WTC11 (cell line): Measurements from ENCODE around the gene WDR38. TPM values are rescaled to one million over a fixed set of nuclear protein-coding genes. Genes with fewer than 3 reads are reported as not detected.

Source experiments
- ATAC-seq: fragments of 200-7000 bp; cut with Tn5 transposase; 2 replicates; pipeline ENCODE4 v1.10.0; 2021; ENCODE audit warnings: mild to moderate bottlenecking, moderate library complexity
- CTCF ChIA-PET: fragments of 300-600 bp; sonication (Branson Sonifier 250); formaldehyde crosslinking; loops from one replicate; lab custom pipeline; 2021; ENCODE audit warnings: antibody characterized with exemption; lab: Charles Lee
- POLR2A ChIA-PET: fragments of 350-600 bp; sonication (Branson Sonifier 250); formaldehyde crosslinking; loops from one replicate; lab custom pipeline; 2021; ENCODE audit warnings: antibody characterized with exemption; lab: Charles Lee
- DNase-seq: peaks from one replicate; pipeline ENCODE4 v3.0.0; 2021; ENCODE audit warnings: low spot score
- H3K27ac Mint-ChIP-seq: 2 replicates; pipeline ENCODE4 v1.8.0; 2021; ENCODE audit warnings: mixed read lengths
- H3K27me3 Mint-ChIP-seq: 2 replicates; pipeline ENCODE4 v1.8.0; 2021; ENCODE audit warnings: low read depth, mild to moderate bottlenecking, moderate library complexity, mixed read lengths
- H3K36me3 Mint-ChIP-seq: 2 replicates; pipeline ENCODE4 v1.8.0; 2021; ENCODE audit warnings: mixed read lengths
- H3K4me1 Mint-ChIP-seq: 2 replicates; pipeline ENCODE4 v1.8.0; 2022; ENCODE audit warnings: mixed read lengths
- H3K4me3 Mint-ChIP-seq: 2 replicates; pipeline ENCODE4 v1.8.0; 2021; ENCODE audit warnings: mild to moderate bottlenecking, moderate library complexity, mixed read lengths
- H3K9me3 Mint-ChIP-seq: 2 replicates; pipeline ENCODE4 v1.8.0; 2021; ENCODE audit warnings: mixed read lengths
- ATF2 ChIP-seq: sonication (generic); formaldehyde crosslinking; IDR thresholded peaks from 2 replicates; pipeline ENCODE4 v1.8.1; 2022; ENCODE audit warnings: low read depth, missing genetic modification reagents, borderline replicate concordance
- CBFB ChIP-seq: sonication (generic); formaldehyde crosslinking; IDR thresholded peaks from 2 replicates; pipeline ENCODE4 v1.8.1; 2022; ENCODE audit warnings: mild to moderate bottlenecking, low read depth, missing genetic modification reagents
- CREB1 ChIP-seq: sonication (generic); formaldehyde crosslinking; IDR thresholded peaks from 2 replicates; pipeline ENCODE4 v1.8.0; 2023; ENCODE audit warnings: mild to moderate bottlenecking, missing genetic modification reagents
- FOXK1 ChIP-seq: sonication (generic); formaldehyde crosslinking; IDR thresholded peaks from 2 replicates; pipeline ENCODE4 v1.8.0; 2022; ENCODE audit warnings: mild to moderate bottlenecking, moderate library complexity, missing genetic modification reagents
- FOXP1 ChIP-seq: sonication (generic); formaldehyde crosslinking; IDR thresholded peaks from 2 replicates; pipeline ENCODE4 v1.8.0; 2022; ENCODE audit warnings: missing genetic modification reagents, mild to moderate bottlenecking, moderate library complexity, borderline replicate concordance
- GABPB1 ChIP-seq: sonication (generic); formaldehyde crosslinking; IDR thresholded peaks from 2 replicates; pipeline ENCODE4 v1.8.1; 2023; ENCODE audit warnings: mild to moderate bottlenecking, missing genetic modification reagents
- HMGA2 ChIP-seq: fragments of 250-450 bp; sonication (Bioruptor Pico); IDR thresholded peaks from 2 replicates; pipeline ENCODE4 v1.4.0; 2021; ENCODE audit warnings: mild to moderate bottlenecking, moderate library complexity
- JAZF1 ChIP-seq: fragments of 250-450 bp; sonication (Bioruptor Pico); IDR thresholded peaks from 2 replicates; pipeline ENCODE4 v1.9.0; 2021; ENCODE audit warnings: moderate library complexity, mild to moderate bottlenecking, inconsistent platforms
- KAT7 ChIP-seq: sonication (generic); formaldehyde crosslinking; IDR thresholded peaks from 2 replicates; pipeline ENCODE4 v1.8.1; 2023; ENCODE audit warnings: missing genetic modification reagents, mild to moderate bottlenecking, borderline replicate concordance
- MYBL2 ChIP-seq: sonication (generic); formaldehyde crosslinking; IDR thresholded peaks from 2 replicates; pipeline ENCODE4 v1.8.1; 2023; ENCODE audit warnings: mild to moderate bottlenecking, moderate library complexity, missing genetic modification reagents
- NFATC4 ChIP-seq: fragments of 250-450 bp; sonication (Bioruptor Pico); IDR thresholded peaks from 2 replicates; pipeline ENCODE4 v1.9.0; 2021; ENCODE audit warnings: mild to moderate bottlenecking
- NR3C1 ChIP-seq: sonication (generic); formaldehyde crosslinking; conservative IDR thresholded peaks from 2 replicates; pipeline ENCODE4 v1.8.1; 2023; ENCODE audit warnings: low read depth, mild to moderate bottlenecking, missing genetic modification reagents
- OVOL2 ChIP-seq: fragments of 250-450 bp; sonication (Bioruptor Pico); IDR thresholded peaks from 2 replicates; pipeline ENCODE4 v1.9.0; 2021; ENCODE audit warnings: mild to moderate bottlenecking, borderline replicate concordance
- PRRX2 ChIP-seq: fragments of 250-450 bp; sonication (Bioruptor Pico); IDR thresholded peaks from 2 replicates; pipeline ENCODE4 v1.8.0; 2021; ENCODE audit warnings: mild to moderate bottlenecking
- ZNF121 ChIP-seq: sonication (generic); formaldehyde crosslinking; IDR thresholded peaks from 2 replicates; pipeline ENCODE4 v1.8.0; 2023; ENCODE audit warnings: missing genetic modification reagents
- ZNF416 ChIP-seq: fragments of 250-450 bp; sonication (Bioruptor Pico); IDR thresholded peaks from 2 replicates; pipeline ENCODE4 v1.9.0; 2021; ENCODE audit warnings: mild to moderate bottlenecking, inconsistent platforms
- ZNF423 ChIP-seq: fragments of 250-450 bp; sonication (Bioruptor Pico); IDR thresholded peaks from 2 replicates; pipeline ENCODE4 v2.1.2; 2022; ENCODE audit warnings: mild to moderate bottlenecking, moderate library complexity
- ZNF512 ChIP-seq: sonication (generic); formaldehyde crosslinking; IDR thresholded peaks from 2 replicates; pipeline ENCODE4 v1.8.1; 2022; ENCODE audit warnings: missing genetic modification reagents, borderline replicate concordance
- total RNA-seq: library from RNA; stranded (reverse); gene quantifications from 3 replicates; pipeline ENCODE4 v1.2.3, GENCODE V29; 2021
- TF ChIP-seq, protein P1 (sequence below): sonication (generic); formaldehyde crosslinking; IDR thresholded peaks from 2 replicates; pipeline ENCODE4 v1.8.0; 2023; ENCODE audit warnings: missing genetic modification reagents, mild to moderate bottlenecking, borderline replicate concordance
- TF ChIP-seq, protein P2 (sequence below): sonication (generic); formaldehyde crosslinking; IDR thresholded peaks from 2 replicates; pipeline ENCODE4 v1.8.0; 2022; ENCODE audit warnings: mild to moderate bottlenecking, missing genetic modification reagents
- TF ChIP-seq, protein P3 (sequence below): fragments of 250-450 bp; sonication (Bioruptor Pico); IDR thresholded peaks from 2 replicates; pipeline ENCODE4 v2.1.2; 2022; ENCODE audit warnings: mild to moderate bottlenecking, moderate library complexity
- TF ChIP-seq, protein P4 (sequence below): sonication (generic); formaldehyde crosslinking; IDR thresholded peaks from 2 replicates; pipeline ENCODE4 v1.8.1; 2023; ENCODE audit warnings: mild to moderate bottlenecking, moderate library complexity, missing genetic modification reagents

WDR38 gene
- total RNA-seq, 1 experiment from 2014 or later: not detected

DNA sequence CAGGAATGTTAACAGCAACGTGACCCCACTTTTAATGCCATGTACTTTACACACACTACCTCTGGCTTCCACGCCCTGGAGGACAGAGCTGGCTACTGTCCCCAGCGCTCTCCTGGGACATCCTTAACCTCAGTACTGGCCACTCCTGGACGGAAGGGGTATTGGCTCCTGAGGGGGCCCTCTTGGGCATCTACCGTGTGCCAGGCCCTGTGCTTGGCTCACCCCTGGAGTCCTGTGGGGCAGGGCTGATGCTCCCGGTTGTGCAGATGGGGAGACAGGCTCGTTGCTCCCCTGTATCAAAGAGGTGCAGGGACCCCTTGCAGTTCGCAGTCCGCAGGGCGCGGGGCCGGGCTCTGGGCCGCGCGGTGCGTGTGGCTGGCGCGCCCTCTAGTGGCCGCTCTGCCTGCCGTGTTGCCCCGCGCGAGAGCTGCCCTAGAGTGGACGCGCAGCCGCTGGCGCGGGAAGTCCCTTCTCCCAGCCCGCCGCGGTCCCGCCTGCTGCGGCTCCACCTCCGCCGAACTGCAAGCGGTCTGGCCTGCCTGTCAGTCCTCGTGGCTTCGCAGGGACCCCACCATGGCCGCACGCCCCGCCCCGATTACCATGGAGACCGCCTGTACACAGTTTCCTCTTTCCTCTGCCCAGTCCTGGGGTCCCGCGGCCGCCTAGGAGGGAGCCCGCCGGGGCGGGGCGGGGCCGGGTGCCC is at the start of gene WDR38 (continued):
- TF ChIP-seq ZNF512 (no peak), CREB1 (CRISPR knock-in tag) (no peak), NR3C1 (CRISPR knock-in tag) (no peak), MYBL2 (no peak), ZNF416 (CRISPR knock-in tag) (no peak), HMGA2 (CRISPR knock-in tag) (no peak), FOXK1 (CRISPR knock-in tag) (no peak), JAZF1 (CRISPR knock-in tag) (no peak), PRRX2 (CRISPR knock-in tag) (no peak), GABPB1 (peak; percentile 45; the same call in 1 of the 2 replicates), NFATC4 (CRISPR knock-in tag) (0 out of 2 replicates have a peak, but pooled peaks have one; percentile 36), OVOL2 (CRISPR knock-in tag) (no peak)
- TF ChIP-seq, protein P1, sequence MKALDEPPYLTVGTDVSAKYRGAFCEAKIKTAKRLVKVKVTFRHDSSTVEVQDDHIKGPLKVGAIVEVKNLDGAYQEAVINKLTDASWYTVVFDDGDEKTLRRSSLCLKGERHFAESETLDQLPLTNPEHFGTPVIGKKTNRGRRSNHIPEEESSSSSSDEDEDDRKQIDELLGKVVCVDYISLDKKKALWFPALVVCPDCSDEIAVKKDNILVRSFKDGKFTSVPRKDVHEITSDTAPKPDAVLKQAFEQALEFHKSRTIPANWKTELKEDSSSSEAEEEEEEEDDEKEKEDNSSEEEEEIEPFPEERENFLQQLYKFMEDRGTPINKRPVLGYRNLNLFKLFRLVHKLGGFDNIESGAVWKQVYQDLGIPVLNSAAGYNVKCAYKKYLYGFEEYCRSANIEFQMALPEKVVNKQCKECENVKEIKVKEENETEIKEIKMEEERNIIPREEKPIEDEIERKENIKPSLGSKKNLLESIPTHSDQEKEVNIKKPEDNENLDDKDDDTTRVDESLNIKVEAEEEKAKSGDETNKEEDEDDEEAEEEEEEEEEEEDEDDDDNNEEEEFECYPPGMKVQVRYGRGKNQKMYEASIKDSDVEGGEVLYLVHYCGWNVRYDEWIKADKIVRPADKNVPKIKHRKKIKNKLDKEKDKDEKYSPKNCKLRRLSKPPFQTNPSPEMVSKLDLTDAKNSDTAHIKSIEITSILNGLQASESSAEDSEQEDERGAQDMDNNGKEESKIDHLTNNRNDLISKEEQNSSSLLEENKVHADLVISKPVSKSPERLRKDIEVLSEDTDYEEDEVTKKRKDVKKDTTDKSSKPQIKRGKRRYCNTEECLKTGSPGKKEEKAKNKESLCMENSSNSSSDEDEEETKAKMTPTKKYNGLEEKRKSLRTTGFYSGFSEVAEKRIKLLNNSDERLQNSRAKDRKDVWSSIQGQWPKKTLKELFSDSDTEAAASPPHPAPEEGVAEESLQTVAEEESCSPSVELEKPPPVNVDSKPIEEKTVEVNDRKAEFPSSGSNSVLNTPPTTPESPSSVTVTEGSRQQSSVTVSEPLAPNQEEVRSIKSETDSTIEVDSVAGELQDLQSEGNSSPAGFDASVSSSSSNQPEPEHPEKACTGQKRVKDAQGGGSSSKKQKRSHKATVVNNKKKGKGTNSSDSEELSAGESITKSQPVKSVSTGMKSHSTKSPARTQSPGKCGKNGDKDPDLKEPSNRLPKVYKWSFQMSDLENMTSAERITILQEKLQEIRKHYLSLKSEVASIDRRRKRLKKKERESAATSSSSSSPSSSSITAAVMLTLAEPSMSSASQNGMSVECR: no peak
- TF ChIP-seq, protein P2, sequence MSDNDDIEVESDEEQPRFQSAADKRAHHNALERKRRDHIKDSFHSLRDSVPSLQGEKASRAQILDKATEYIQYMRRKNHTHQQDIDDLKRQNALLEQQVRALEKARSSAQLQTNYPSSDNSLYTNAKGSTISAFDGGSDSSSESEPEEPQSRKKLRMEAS (CRISPR knock-in tag): peak; percentile 73

DNA sequence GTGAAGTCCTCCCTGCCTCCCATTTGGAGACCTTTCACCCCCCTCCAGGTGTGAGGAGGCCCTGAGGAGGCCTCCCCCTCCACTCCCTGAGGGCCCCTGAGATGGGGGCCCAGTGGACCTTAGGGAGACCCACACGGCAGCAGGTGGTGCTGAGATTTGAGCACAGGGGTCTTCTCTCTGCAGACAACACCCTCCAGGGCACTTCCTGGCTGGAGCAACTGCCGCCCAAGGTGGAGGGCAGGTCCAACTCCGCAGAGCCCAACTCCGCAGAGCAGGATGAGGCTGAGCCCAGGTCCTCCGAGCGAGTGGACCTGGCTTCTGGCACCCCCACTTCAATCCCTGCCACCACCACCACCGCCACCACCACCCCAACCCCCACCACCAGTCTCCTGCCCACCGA is 49.3 kb upstream of the WDR38 start:
- no peak for TF ChIP-seq KAT7
- TF ChIP-seq, protein P3, sequence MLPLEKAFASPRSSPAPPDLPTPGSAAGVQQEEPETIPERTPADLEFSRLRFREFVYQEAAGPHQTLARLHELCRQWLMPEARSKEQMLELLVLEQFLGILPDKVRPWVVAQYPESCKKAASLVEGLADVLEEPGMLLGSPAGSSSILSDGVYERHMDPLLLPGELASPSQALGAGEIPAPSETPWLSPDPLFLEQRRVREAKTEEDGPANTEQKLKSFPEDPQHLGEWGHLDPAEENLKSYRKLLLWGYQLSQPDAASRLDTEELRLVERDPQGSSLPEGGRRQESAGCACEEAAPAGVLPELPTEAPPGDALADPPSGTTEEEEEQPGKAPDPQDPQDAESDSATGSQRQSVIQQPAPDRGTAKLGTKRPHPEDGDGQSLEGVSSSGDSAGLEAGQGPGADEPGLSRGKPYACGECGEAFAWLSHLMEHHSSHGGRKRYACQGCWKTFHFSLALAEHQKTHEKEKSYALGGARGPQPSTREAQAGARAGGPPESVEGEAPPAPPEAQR: no peak
- TF ChIP-seq FOXP1 (CRISPR knock-in tag): no peak
- TF ChIP-seq ZNF423 (CRISPR knock-in tag): no peak
- TF ChIP-seq ATF2: no peak
- TF ChIP-seq, protein P4, sequence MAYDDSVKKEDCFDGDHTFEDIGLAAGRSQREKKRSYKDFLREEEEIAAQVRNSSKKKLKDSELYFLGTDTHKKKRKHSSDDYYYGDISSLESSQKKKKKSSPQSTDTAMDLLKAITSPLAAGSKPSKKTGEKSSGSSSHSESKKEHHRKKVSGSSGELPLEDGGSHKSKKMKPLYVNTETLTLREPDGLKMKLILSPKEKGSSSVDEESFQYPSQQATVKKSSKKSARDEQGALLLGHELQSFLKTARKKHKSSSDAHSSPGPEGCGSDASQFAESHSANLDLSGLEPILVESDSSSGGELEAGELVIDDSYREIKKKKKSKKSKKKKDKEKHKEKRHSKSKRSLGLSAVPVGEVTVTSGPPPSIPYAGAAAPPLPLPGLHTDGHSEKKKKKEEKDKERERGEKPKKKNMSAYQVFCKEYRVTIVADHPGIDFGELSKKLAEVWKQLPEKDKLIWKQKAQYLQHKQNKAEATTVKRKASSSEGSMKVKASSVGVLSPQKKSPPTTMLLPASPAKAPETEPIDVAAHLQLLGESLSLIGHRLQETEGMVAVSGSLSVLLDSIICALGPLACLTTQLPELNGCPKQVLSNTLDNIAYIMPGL: no peak
- TF ChIP-seq CBFB: no peak
- no peak for TF ChIP-seq ZNF121 (CRISPR knock-in tag)
- TF ChIP-seq, all 79 proteins: peak for 0
- no peak overlapping the region for H3K27ac Mint-ChIP-seq
- H3K36me3 Mint-ChIP-seq: no peaks in the 10 kb centered on the region
- no peaks in the 10 kb centered on the region for H3K9me3 Mint-ChIP-seq
- no peaks in the 10 kb centered on the region for H3K27me3 Mint-ChIP-seq
- POLR2A ChIA-PET: no interaction called here
- ATAC-seq (no peak), DNase-seq (no peak)
- CTCF ChIA-PET: interaction anchor here (0.5 to 1.6 kb wide), 4 partner anchors 27 to 267 kb away, joined by 3 to 6 read pairs (median 4); partner anchors contain the start of genes ARPC5L, OLFML2A and RPL35
- H3K4me1 Mint-ChIP-seq: peaks cover 4% of the 10 kb centered on the region; the same call in 1 of the 2 replicates
- no peak overlapping the region for H3K4me3 Mint-ChIP-seq
